HAP-1 (cell line): Measurements from ENCODE around the gene FOXF1.

Experiments
- DNase-seq, 2 experiments: peaks; one replicate each; pipeline ENCODE4 v3.0.0-alpha.2; 2016 to 2020; ENCODE audit warnings: low spot score in 2 of 2
- H3K27me3 ChIP-seq: fragments of 250-450 bp; sonication (Bioruptor Pico); 2 replicates; pipeline ENCODE4 v1.5.1; 2020; ENCODE audit warnings: low read depth, mild to moderate bottlenecking, moderate library complexity
- H3K36me3 ChIP-seq: fragments of 250-450 bp; sonication (Bioruptor Pico); replicated peaks from 2 replicates; pipeline ENCODE4 v1.5.1; 2020; ENCODE audit warnings: mild to moderate bottlenecking
- H3K4me1 ChIP-seq: fragments of 250-450 bp; sonication (Bioruptor Pico); 2 replicates; pipeline ENCODE4 v1.5.1; 2020; ENCODE audit warnings: mild to moderate bottlenecking
- H3K4me3 ChIP-seq: fragments of 250-450 bp; sonication (Bioruptor Pico); 2 replicates; pipeline ENCODE4 v1.5.1; 2020; ENCODE audit warnings: mild to moderate bottlenecking, moderate library complexity
- H3K9me3 ChIP-seq: fragments of 250-450 bp; sonication (Bioruptor Pico); 2 replicates; pipeline ENCODE4 v1.5.1; 2020; ENCODE audit warnings: mild to moderate bottlenecking, moderate library complexity
- in situ Hi-C: fragments of 300-500 bp; cut with MboI; formaldehyde crosslinking; loops from 3 replicates; pipeline ENCODE4 v1.14.3; 2020; ENCODE audit warnings: low sequenced_read_pairs, inconsistent platforms, mixed read lengths

Gene FOXF1

DNA sequence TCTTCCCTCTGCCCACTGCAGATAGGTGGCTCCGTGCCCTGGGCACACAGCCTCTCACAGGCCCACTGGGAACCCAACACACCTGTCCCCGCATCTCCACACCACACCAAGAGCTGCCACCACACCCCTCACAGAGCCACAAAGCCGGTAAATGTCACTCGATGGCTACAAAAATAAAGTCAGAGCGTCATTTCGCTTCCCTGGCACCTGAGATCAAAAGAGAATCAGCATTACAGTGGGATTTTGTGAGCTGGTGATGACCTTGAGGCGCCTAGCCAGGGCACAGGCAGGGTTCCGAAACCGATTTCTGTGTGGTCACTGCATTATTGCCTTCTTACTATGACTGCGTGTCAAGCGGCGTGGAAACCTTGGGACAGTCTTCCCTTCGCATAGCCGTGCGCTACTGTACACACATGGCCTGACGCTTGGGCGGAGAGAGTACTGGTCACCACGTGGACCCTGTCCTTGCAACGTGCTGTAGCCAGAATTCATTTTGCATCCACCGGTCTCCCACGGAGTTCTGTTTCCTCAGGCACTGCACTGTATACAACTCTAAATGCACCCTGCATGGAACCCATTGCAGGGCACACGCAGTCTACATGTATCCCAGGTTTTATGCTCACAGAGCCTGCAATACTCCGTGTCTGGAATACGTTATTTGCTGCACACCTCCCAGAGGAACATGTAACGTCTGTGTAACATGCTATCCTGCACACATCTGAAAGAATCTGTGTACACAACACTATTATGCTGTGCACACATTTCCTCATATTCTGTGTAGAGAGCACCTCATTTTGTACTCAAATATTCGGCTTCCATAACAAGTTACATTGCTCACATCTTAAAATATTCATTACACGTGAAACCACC is 5.8 kb upstream of the FOXF1 start:
- Histone ChIP-seq H3K4me3 (no peak overlapping the region), H3K27me3 (peaks cover 97% of the 10 kb centered on the region), H3K9me3 (no peaks in the 10 kb centered on the region), H3K36me3 (no peaks in the 10 kb centered on the region), H3K4me1 (peaks cover 3% of the 10 kb centered on the region)
- DNase-seq, result no peak
- in situ Hi-C loops, result no loop called here

DNA sequence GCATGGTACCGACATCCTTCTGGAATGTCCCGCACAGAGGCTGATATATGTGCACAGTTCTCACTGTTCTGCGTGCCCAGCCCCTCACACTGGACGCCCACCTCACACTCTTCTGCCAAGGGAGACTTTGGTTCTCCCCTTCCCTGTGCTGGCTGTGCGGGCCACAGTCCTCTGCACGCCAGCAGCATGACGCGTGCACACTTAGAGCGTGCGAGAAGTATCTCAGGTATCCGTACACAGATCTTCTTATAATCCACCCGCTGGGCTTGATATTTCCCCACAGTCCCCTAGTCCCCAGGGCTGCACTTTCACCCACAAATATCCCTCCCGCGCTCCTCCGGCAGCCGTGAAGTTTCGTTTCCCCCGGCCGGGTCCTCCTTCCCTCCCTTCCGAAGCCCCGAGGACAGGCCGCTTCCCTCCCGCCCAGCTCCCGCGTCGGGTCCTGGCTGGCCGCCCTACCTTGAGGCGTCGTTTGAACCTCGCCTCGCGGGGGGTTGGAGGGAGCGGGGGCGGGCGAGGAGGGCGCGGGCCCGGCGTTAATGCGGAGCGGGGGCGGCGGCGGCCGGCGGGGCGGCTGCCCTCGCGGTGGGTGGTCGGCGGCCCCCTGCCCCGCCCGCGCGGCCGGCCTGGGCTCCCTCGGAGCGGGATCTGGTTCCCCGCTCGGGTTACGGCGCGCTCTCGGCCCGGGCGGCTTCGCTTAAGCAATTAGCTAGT is 5.0 kb upstream of the FOXF1 start:
- DNase-seq, result no peak
- no peaks in the 10 kb centered on the region for H3K36me3 ChIP-seq
- peaks cover 3% of the 10 kb centered on the region for H3K4me1 ChIP-seq
- H3K27me3 ChIP-seq, result peaks cover 94% of the 10 kb centered on the region
- in situ Hi-C loops, result no loop called here
- no peaks in the 10 kb centered on the region for H3K9me3 ChIP-seq
- H3K4me3 ChIP-seq, result no peak overlapping the region

DNA sequence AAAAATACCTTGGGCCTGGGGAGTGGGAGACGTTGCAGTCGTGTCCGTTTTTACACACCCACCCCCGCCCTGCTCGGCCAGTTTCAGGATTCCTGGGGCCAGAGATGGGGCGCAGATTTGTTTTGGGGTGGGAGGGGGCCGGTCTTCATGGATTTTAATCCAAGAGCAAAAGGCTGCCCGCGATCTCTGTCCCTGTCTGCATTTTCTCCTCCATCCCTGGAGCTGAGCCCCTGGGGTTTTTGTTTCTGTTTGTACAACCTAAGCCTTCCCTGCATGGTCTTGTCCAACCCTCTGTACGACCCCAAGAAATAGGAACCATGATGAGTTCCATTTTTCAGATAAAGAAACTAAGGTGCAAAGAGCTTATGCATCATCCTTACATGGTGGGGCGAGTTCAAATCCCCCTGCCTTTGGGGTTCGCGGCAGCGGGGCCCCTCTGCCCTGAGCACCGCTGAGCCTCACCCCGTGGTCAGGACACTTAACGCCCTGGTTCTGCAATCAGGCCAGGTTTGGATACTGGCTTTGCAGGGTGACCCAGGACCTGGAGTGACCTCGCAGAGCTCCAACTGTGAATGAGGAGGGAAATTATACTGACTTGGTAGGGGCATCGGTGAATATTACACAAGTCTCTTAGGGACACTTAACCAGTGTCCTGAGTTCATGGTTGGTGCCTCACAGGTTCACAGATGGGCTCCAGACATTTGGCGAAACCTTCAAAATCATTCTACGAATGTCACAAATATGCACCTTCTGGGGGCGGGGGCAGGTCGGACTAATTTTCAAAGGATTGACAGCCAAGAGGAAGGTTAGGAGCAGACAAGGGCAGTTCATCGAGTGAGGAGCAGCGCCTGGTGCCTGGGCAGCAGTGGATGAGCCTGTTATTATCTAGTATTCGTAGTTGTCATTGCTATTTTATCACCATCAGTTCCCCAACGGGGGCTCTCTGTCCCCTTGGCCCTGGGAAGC is 4.1 kb upstream of the FOXF1 start:
- peaks cover 3% of the 10 kb centered on the region for H3K4me1 ChIP-seq
- in situ Hi-C loops, result no loop called here
- no peaks in the 10 kb centered on the region for H3K9me3 ChIP-seq
- no peak overlapping the region for H3K4me3 ChIP-seq
- peaks cover 91% of the 10 kb centered on the region for H3K27me3 ChIP-seq
- no peak for DNase-seq
- no peaks in the 10 kb centered on the region for H3K36me3 ChIP-seq

- peaks cover 3% of the 10 kb centered on the region for H3K4me1 ChIP-seq
- no peaks in the 10 kb centered on the region for H3K9me3 ChIP-seq
- in situ Hi-C loops, result no loop called here
- H3K27me3 ChIP-seq, result peaks cover 81% of the 10 kb centered on the region
- H3K4me3 ChIP-seq, result no peak overlapping the region
- no peak for DNase-seq
- no peaks in the 10 kb centered on the region for H3K36me3 ChIP-seq
Observed at GRCh38 chr16:86507173-86508027, 2.9 kb upstream of the FOXF1 start.

DNA sequence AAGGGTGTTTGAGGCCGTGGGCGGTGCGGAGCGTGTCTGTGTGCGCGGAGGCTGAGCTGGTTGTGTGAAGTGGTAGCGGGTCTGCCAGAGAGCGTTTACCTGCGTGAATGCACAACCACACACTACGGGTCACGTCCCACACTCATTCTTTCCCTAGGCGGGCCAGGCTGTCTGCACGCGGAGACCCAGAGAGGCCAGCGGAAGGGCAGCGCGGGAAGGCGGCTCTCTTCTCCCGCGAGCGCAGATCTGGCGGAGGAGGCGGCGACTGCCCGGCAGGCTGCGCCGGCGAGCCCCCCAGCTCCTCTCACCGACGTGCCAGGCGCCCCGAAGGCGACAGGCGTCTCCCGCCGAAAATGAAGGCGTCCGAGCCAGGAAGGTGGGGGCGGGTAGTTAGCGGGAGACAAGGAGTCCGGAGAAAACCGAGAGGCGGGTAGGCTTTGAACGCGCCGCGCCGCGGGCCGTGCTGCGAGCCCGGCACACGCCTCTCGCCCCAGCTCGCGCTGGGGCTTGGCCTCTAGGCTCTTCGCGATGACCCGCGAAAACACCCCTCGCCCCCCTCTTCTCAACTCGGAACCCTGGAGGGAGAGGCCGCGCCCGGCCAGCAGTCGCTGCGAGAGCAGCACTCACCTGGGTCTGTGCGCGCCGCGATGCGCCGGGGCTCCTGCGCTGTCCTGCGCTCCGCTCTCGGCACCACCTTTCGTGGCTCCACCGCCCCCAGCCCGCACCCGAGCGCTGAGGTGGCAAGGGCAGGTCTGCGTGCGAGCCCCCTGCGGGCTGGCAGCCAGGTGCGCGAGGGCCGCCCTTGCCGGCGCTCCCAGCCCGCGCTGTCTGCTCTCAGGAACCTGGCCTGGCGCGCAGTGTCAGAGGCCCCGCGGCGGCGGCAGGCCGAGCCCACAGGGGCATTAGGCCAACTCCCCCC is 2.0 kb upstream of the FOXF1 start:
- H3K4me1 ChIP-seq, result peaks cover 3% of the 10 kb centered on the region
- no peaks in the 10 kb centered on the region for H3K36me3 ChIP-seq
- H3K27me3 ChIP-seq, result peaks cover 81% of the 10 kb centered on the region
- H3K4me3 ChIP-seq, result no peak overlapping the region
- H3K9me3 ChIP-seq, result no peaks in the 10 kb centered on the region
- DNase-seq, result no peak
- in situ Hi-C loops, result no loop called here

GRCh38 chr16:86508947-86509758 is 1.2 kb upstream of the FOXF1 start:
- Histone ChIP-seq H3K27me3 (peaks cover 81% of the 10 kb centered on the region), H3K36me3 (no peaks in the 10 kb centered on the region), H3K4me3 (peak overlapping the region; percentile 43), H3K4me1 (peaks cover 3% of the 10 kb centered on the region), H3K9me3 (no peaks in the 10 kb centered on the region)
- in situ Hi-C loops, result no loop called here
- peak; percentile 10 to 61 for DNase-seq

DNA sequence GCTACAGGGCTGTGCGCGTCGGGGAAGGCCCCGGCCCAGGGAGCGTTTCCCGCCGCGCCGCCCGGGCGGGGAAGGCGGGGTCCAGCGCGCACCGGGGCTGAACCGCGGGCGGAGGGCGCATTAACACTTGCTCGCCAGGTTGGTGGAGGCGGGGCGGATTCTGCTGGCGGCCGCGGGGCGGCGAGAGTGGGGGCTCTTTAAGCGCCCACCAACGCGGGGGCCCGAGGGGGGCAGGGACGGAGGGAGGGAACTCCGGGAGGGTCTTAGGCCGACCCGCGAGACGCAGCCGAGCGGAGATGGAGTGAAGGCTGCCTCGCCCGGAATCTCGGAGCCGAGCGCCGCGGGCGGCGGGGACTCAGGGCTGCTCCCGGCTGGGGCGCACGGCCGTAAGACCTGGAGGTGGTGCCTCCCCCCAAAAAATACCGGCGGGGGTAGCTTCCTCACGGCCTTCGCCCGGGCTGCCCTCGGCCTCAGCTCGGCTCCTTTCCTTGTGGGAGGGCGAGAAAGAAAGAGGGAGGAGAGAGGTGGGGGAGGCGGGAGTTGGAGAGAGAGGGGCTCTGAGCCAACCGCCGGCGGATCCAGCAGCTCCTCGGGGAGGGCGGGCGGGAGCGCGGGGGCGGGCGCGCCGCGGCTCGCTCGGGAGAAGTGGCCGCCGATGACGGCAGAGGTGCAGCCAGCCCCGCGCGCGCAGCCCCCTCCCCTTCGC is 415 bp upstream of the FOXF1 start:
- peak; percentile 69 to 77 for DNase-seq
- Histone ChIP-seq H3K27me3 (peaks cover 81% of the 10 kb centered on the region), H3K9me3 (no peaks in the 10 kb centered on the region), H3K36me3 (no peaks in the 10 kb centered on the region), H3K4me1 (peaks cover 3% of the 10 kb centered on the region), H3K4me3 (peak overlapping the region; percentile 43)
- in situ Hi-C loops, result loop anchor here (10.0 kb wide), 1 partner anchor 685 kb away; no protein-coding TSS in a partner anchor

GRCh38 chr16:86511317-86512161 is 1.2 kb downstream of the FOXF1 start:
- H3K4me3 ChIP-seq, result peak overlapping the region; percentile 24
- H3K4me1 ChIP-seq, result peaks cover 3% of the 10 kb centered on the region; the same call in 1 of the 2 replicates
- in situ Hi-C loops, result loop anchor here (10.0 kb wide), 1 partner anchor 687 kb away; no protein-coding TSS in a partner anchor
- no peaks in the 10 kb centered on the region for H3K36me3 ChIP-seq
- no peak for DNase-seq
- H3K27me3 ChIP-seq, result peaks cover 82% of the 10 kb centered on the region
- no peaks in the 10 kb centered on the region for H3K9me3 ChIP-seq

DNA sequence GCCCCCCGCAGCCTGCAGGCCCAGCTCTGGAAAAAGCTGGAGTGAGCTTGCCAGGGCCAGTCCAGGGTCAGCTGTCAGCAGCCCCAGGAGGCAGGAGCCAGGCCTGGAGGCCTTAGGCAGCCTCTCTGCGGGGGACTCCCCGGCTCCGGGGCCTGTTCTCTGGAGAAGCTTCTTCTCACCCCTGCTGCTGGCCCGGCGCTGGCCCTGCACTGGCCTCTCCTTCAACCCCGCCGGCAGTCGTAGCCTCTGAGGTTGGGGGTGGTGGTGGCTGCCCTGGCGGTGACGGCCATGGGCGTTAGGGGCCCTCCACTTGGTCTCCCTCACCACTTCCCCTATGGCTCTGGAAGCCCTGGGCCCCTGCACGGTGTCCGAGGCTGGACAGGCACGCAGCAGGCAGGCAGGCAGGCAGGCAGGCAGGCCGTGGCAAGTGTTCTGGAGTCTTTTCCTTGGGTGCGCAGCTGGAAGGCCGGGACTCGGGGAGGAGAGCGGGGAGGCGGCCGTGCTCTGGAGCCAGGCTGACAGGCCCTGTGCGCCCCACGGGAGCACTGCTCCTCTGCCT is 2.1 kb downstream of the FOXF1 start:
- no peak for DNase-seq
- in situ Hi-C loops, result loop anchor here (10.0 kb wide), 1 partner anchor 688 kb away; no protein-coding TSS in a partner anchor
- Histone ChIP-seq H3K4me1 (peaks cover 3% of the 10 kb centered on the region; the same call in 1 of the 2 replicates), H3K27me3 (peaks cover 81% of the 10 kb centered on the region), H3K9me3 (no peaks in the 10 kb centered on the region), H3K36me3 (no peaks in the 10 kb centered on the region), H3K4me3 (peak overlapping the region; percentile 24)
